ENCODE measurements around the gene CBX6. TPM values are rescaled to one million over a fixed set of nuclear protein-coding genes. Genes with fewer than 3 reads are reported as not detected.

The CBX6 gene
- total and polyA plus RNA-seq, 10 of the 15 experiments (the other 5 are each of a cell fraction or from before 2014, with no cell fraction given): 3.6 to 142 (median 37.4) TPM

DNA sequence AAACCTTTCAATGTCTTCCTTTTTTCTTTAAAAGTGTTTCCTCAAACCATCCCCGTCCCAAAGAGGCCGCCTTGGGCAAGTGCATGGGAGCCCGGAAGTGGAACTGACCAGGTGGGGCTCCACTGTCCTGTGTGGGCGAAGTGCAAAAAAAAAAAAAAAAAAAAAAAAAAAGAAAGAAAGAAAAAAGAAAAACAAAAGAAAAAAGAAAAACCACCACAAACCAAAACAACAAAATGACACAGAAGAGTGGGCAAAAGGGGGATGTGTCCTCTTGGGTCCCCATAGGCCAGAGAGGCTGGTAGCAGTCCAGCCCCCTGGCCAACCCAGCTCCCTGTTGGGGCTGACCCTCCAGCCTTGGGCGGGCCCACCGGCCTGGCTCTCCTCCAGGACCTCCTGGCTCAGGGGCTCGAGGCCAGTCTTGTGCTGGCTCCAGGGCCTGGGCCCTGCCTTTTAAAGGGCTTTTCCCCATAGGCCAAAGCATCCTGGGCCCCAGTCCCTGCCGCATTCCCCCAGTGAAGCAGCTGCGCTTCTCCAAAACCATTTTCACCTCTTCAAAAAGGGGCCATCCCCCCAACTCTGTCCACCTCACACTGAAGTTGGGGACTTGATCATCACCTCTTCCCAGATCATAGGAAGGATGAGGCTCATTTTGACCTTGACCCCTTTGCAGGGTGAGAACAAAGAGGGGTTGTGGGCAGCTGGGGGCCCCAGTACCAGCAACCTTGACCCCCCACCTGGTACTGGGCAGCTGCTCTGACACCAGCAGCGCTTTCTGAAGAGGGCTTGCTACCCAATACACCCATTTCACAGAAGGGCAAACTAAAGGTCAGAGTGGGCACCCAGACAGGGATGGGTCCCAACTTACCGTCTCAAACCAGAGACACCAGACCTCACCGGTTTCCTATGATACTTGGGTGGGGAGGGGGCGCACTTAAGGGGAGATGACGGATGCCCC is 9.4 kb downstream of the CBX6 start:
- ChIA-PET POLR2A (interaction anchor here (0.7 kb wide), 1 partner anchor 222 kb away, joined by 10 read pairs; no protein-coding TSS in a partner anchor), CTCF (interaction anchor here (0.7 to 1.8 kb wide), 3 partner anchors 8 to 1813 kb away, joined by 3 to 10 read pairs (median 6); no protein-coding TSS in a partner anchor), RAD21 (ENCODE audit: unreplicated experiment) (no interaction called here), SMC1A (ENCODE audit: uncharacterized antibody, unreplicated experiment) (no interaction called here)
- no TSS peak for BruUV-seq (replicated peaks)
- no peak overlapping the region for H2AFZ ChIP-seq (ENCODE audit: control insufficient read depth, low read depth, low read length)
- DNase-seq (ENCODE audit: low read depth, low spot score) (no peak), ATAC-seq (peak; percentile 32), FAIRE-seq (no peak)
- H3K79me2 ChIP-seq (ENCODE audit: control insufficient read depth, insufficient read depth, low read length): no peaks in the 10 kb centered on the region; the same call in none of the 2 replicates
- peaks cover 3% of the 10 kb centered on the region; the same call in 1 of the 2 replicates for H4K20me1 ChIP-seq (ENCODE audit: control insufficient read depth, insufficient read depth)
- H3K4me2 ChIP-seq (ENCODE audit: control insufficient read depth, insufficient read depth): no peak overlapping the region
- WGBS (ENCODE audit: insufficient coverage, insufficient replicate concordance, low lambda C conversion rate, missing lambda C conversion rate): 38% methylated on average over 14 of the region's 14 CpGs
- H3K9ac ChIP-seq (ENCODE audit: control insufficient read depth, insufficient read depth, low read length): no peak overlapping the region
- no peak for TF ChIP-seq IKZF1 (conservative IDR thresholded peaks at IDR 0.05)
- TF ChIP-seq ZNF384 (IDR thresholded peaks at IDR 0.05; ENCODE audit: borderline replicate concordance, low read depth, low read length): peak; percentile 80
- 0 out of 2 replicates have a peak, but pooled peaks have one; percentile 48 for TF ChIP-seq POLR2AphosphoS5 (IDR thresholded peaks at IDR 0.05; ENCODE audit: low read length)
- TF ChIP-seq MTA3 (IDR thresholded peaks at IDR 0.05; ENCODE audit: borderline replicate concordance, low read length): 0 out of 2 replicates have a peak, but pooled peaks have one; percentile 1
- TF ChIP-seq POLR2A (IDR thresholded peaks at IDR 0.05; ENCODE audit: low read depth, low read length): peak; percentile 26
- H3K4me1 ChIP-seq (ENCODE audit: control insufficient read depth, insufficient read depth, low read length): no peaks in the 10 kb centered on the region
- intact Hi-C loops (cut with micrococcal nuclease; ENCODE audit: unreplicated experiment): no loop called here
- H3K27ac ChIP-seq (ENCODE audit: control insufficient read depth, insufficient read depth): no peak overlapping the region
- no peaks in the 10 kb centered on the region for H3K27me3 ChIP-seq (replicated peaks in 1 of 2; ENCODE audit: control insufficient read depth in 2 of 2, insufficient read depth in 2 of 2, low read length in 1 of 2)
- H3K4me3 ChIP-seq: no peak overlapping the region
- no peaks in the 10 kb centered on the region for H3K9me3 ChIP-seq (replicated peaks; ENCODE audit: control insufficient read depth, insufficient read depth, low read length)
- H3K36me3 ChIP-seq (ENCODE audit: control insufficient read depth in 2 of 2, insufficient read depth in 2 of 2, low read length in 1 of 2): peaks cover 10 to 12% of the 10 kb centered on the region in 2 experiments; a peak in 3 of 4 replicates
- in situ Hi-C loops (cut with MboI): no loop called here

DNA sequence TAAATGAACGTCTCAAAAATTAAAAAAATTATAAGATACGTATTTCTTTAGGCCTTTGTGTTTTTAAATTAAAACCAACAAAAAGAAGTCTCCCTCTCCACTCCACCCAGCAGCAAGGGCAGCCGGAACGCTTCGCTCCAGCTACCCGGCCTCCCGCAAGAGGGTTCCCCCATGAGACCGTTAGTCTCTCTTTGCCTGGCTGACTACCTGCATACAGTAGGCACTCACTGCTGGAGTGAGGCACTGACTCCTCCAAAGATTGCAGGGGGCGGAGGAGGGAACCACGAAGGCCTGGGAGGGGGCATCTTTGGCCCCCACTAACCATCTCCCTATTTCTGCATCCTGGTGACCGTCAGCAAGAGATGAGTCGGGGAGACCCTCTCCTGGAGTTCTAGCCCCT is 10.1 kb downstream of the CBX6 start:
- CTCF ChIA-PET: interaction anchor here (1.2 kb wide), 1 partner anchor 8 kb away, joined by 10 read pairs; no protein-coding TSS in a partner anchor
- in situ Hi-C loops (cut with MboI): no loop called here
- RAD21 ChIA-PET (ENCODE audit: unreplicated experiment): interaction anchor here (1.2 kb wide), 1 partner anchor 12 kb away, joined by 3 read pairs; no protein-coding TSS in a partner anchor
- TF ChIP-seq POLR2A (IDR thresholded peaks at IDR 0.05; ENCODE audit: low read depth, low read length) (peak; percentile 37), MTA3 (IDR thresholded peaks at IDR 0.05; ENCODE audit: borderline replicate concordance, low read length) (0 out of 2 replicates have a peak, but pooled peaks have one; percentile 9), TAF1 (IDR thresholded peaks at IDR 0.05; ENCODE audit: borderline replicate concordance, low read depth, low read length) (no peak)
- Histone ChIP-seq H3K4me2 (ENCODE audit: control insufficient read depth, insufficient read depth) (no peak overlapping the region), H3K9ac (ENCODE audit: control insufficient read depth, insufficient read depth, low read length) (no peak overlapping the region), H3K4me3 (no peak overlapping the region), H3K27me3 (replicated peaks in 1 of 2; ENCODE audit: control insufficient read depth in 2 of 2, insufficient read depth in 2 of 2, low read length in 1 of 2) (no peaks in the 10 kb centered on the region), H4K20me1 (ENCODE audit: control insufficient read depth, insufficient read depth) (no peaks in the 10 kb centered on the region), H2AFZ (ENCODE audit: control insufficient read depth, low read depth, low read length) (no peak overlapping the region), H3K27ac (ENCODE audit: control insufficient read depth, insufficient read depth) (no peak overlapping the region), H3K36me3 (ENCODE audit: control insufficient read depth in 2 of 2, insufficient read depth in 2 of 2, low read length in 1 of 2) (peaks cover 7 to 8% of the 10 kb centered on the region in 2 experiments; a peak in 2 of 4 replicates), H3K4me1 (ENCODE audit: control insufficient read depth, insufficient read depth, low read length) (no peaks in the 10 kb centered on the region), H3K9me3 (replicated peaks; ENCODE audit: control insufficient read depth, insufficient read depth, low read length) (no peaks in the 10 kb centered on the region), H3K79me2 (ENCODE audit: control insufficient read depth, insufficient read depth, low read length) (no peaks in the 10 kb centered on the region; the same call in 1 of the 2 replicates)
- SMC1A ChIA-PET (ENCODE audit: uncharacterized antibody, unreplicated experiment): no interaction called here
- DNase-seq (ENCODE audit: low read depth, low spot score): no peak
- no TSS peak for BruUV-seq (replicated peaks)
- POLR2A ChIA-PET: no interaction called here
- FAIRE-seq: no peak
- no peak for ATAC-seq
- intact Hi-C loops (cut with micrococcal nuclease; ENCODE audit: unreplicated experiment): no loop called here
- WGBS (ENCODE audit: insufficient coverage, insufficient replicate concordance, low lambda C conversion rate, missing lambda C conversion rate): 21% methylated on average over 12 of the region's 12 CpGs
